Activated CD4-positive, alpha-beta memory T cell treated with anti-CD3 and anti-CD28 coated beads, Interleukin-2, amount 10 ng/mL, durations not matched to agents 7 days and 5 days (primary cell): ENCODE measurements around the gene ARID3A. TPM values are rescaled to one million over a fixed set of nuclear protein-coding genes. Genes with fewer than 3 reads are reported as not detected.

ENCODE experiments used
- CTCF ChIA-PET: fragments of 350-600 bp; sonication (Branson Sonifier 250); formaldehyde crosslinking; loops from one replicate; lab custom pipeline; 2021; ENCODE audit warnings: antibody characterized with exemption, inconsistent platforms; lab: Charles Lee
- POLR2A ChIA-PET: fragments of 350-600 bp; sonication (Branson Sonifier 250); formaldehyde crosslinking; loops from one replicate; lab custom pipeline; 2021; ENCODE audit warnings: antibody characterized with exemption; lab: Charles Lee
- DNase-seq: peaks from one replicate; pipeline ENCODE4 v3.0.0-alpha.2; 2020
- H3K27ac Mint-ChIP-seq: one replicate; pipeline ENCODE4 v1.8.0; 2021; ENCODE audit warnings: mild to moderate bottlenecking, mixed read lengths
- H3K27me3 Mint-ChIP-seq: one replicate; pipeline ENCODE4 v1.8.0; 2021; ENCODE audit warnings: mixed read lengths
- H3K36me3 Mint-ChIP-seq: one replicate; pipeline ENCODE4 v1.8.0; 2021; ENCODE audit warnings: low read depth, mixed read lengths
- H3K4me1 Mint-ChIP-seq: one replicate; pipeline ENCODE4 v1.8.0; 2021; ENCODE audit warnings: mixed read lengths
- H3K4me3 Mint-ChIP-seq: one replicate; pipeline ENCODE4 v1.8.0; 2021; ENCODE audit warnings: mild to moderate bottlenecking, mixed read lengths
- H3K9me3 Mint-ChIP-seq: one replicate; pipeline ENCODE4 v1.8.0; 2021; ENCODE audit warnings: mixed read lengths
- total RNA-seq, 2 experiments: library from RNA; stranded (reverse); gene quantifications; one replicate each; pipeline ENCODE4 v1.2.3, GENCODE V29; 2021

ARID3A gene
- total RNA-seq, 2 experiments from 2014 or later: 32.4 to 34.0 TPM

GRCh38 chr19:919199-920050, 6.4 kb upstream of the ARID3A start:
- Mint-ChIP-seq H3K9me3 (no peaks in the 10 kb centered on the region), H3K4me3 (peak overlapping the region; percentile 32)
- peak; percentile 39 for DNase-seq

GRCh38 chr19:920051-920864, 5.6 kb upstream of the ARID3A start:
- Mint-ChIP-seq H3K27ac (peak overlapping the region; percentile 65), H3K27me3 (peaks cover 8% of the 10 kb centered on the region), H3K4me3 (peak overlapping the region; percentile 73), H3K4me1 (peaks cover 31% of the 10 kb centered on the region), H3K36me3 (no peaks in the 10 kb centered on the region), H3K9me3 (no peaks in the 10 kb centered on the region)
- DNase-seq: peak; percentile 56
- CTCF ChIA-PET: interaction anchor here (0.7 to 5.9 kb wide), 5 partner anchors 27 to 64 kb away, joined by 3 to 96 read pairs (median 5); partner anchors contain the start of genes RNU6-9 and WDR18
- POLR2A ChIA-PET: interaction anchor here (0.7 to 2.2 kb wide), 8 partner anchors 11 to 64 kb away, joined by 3 to 17 read pairs (median 4); partner anchors contain the start of genes CFD, MED16, RNU6-9 and WDR18

More at GRCh38 chr19:919199-920050, 6.4 kb upstream of the ARID3A start:
- ChIA-PET POLR2A (interaction anchor here (0.7 to 2.2 kb wide), 7 partner anchors 10 to 65 kb away, joined by 3 to 17 read pairs (median 4); partner anchors contain the start of genes MED16, RNU6-9 and WDR18), CTCF (interaction anchor here (0.7 to 5.9 kb wide), 5 partner anchors 26 to 63 kb away, joined by 3 to 96 read pairs (median 5); partner anchors contain the start of genes RNU6-9 and WDR18)
- H3K36me3 Mint-ChIP-seq: no peaks in the 10 kb centered on the region
- H3K27me3 Mint-ChIP-seq: peaks cover 10% of the 10 kb centered on the region
- H3K4me1 Mint-ChIP-seq: peaks cover 30% of the 10 kb centered on the region
- H3K27ac Mint-ChIP-seq: no peak overlapping the region

- peaks cover 3% of the 10 kb centered on the region for H3K27me3 Mint-ChIP-seq
- no peaks in the 10 kb centered on the region for H3K36me3 Mint-ChIP-seq
- peak overlapping the region; percentile 75 for H3K4me3 Mint-ChIP-seq
- ChIA-PET POLR2A (interaction anchor here (0.7 to 1.5 kb wide), 6 partner anchors 57 to 206 kb away, joined by 3 to 6 read pairs (median 4); partner anchors contain the start of genes ARHGAP45 and WDR18), CTCF (interaction anchor here (0.9 to 5.9 kb wide), 2 partner anchors 58 to 61 kb away, joined by 3 to 96 read pairs; partner anchors contain the start of gene WDR18)
- peak overlapping the region; percentile 67 for H3K27ac Mint-ChIP-seq
- H3K4me1 Mint-ChIP-seq: peaks cover 20% of the 10 kb centered on the region
- no peaks in the 10 kb centered on the region for H3K9me3 Mint-ChIP-seq
- DNase-seq: peak; percentile 48
Observed at GRCh38 chr19:924553-925086, 1.2 kb upstream of the ARID3A start.

- POLR2A ChIA-PET: interaction anchor here (0.7 to 1.2 kb wide), 5 partner anchors 56 to 206 kb away, joined by 3 to 6 read pairs (median 4); partner anchors contain the start of gene WDR18
- CTCF ChIA-PET: interaction anchor here (0.9 to 5.9 kb wide), 2 partner anchors 57 to 62 kb away, joined by 3 to 96 read pairs; partner anchors contain the start of gene WDR18
- H3K36me3 Mint-ChIP-seq: peaks cover 4% of the 10 kb centered on the region
- peak overlapping the region; percentile 75 for H3K4me3 Mint-ChIP-seq
- peak overlapping the region; percentile 73 for H3K27ac Mint-ChIP-seq
- peaks cover 3% of the 10 kb centered on the region for H3K27me3 Mint-ChIP-seq
- no peaks in the 10 kb centered on the region for H3K9me3 Mint-ChIP-seq
- no peak for DNase-seq
- H3K4me1 Mint-ChIP-seq: peaks cover 20% of the 10 kb centered on the region
Observed at GRCh38 chr19:925087-925525, 729 bp upstream of the ARID3A start.

GRCh38 chr19:926323-926588, 421 bp downstream of the ARID3A start:
- H3K27ac Mint-ChIP-seq: peak overlapping the region; percentile 54
- H3K4me3 Mint-ChIP-seq: peak overlapping the region; percentile 78
- H3K36me3 Mint-ChIP-seq: peaks cover 10% of the 10 kb centered on the region
- peaks cover 15% of the 10 kb centered on the region for H3K4me1 Mint-ChIP-seq
- ChIA-PET CTCF (interaction anchor here (0.9 kb wide), 1 partner anchor 58 kb away, joined by 3 read pairs; the partner anchor contains the start of gene WDR18), POLR2A (no interaction called here)
- H3K9me3 Mint-ChIP-seq: no peaks in the 10 kb centered on the region
- H3K27me3 Mint-ChIP-seq: peaks cover 3% of the 10 kb centered on the region
- no peak for DNase-seq

GRCh38 chr19:926589-927350, 935 bp downstream of the ARID3A start:
- POLR2A ChIA-PET: no interaction called here
- peak; percentile 55 for DNase-seq
- Mint-ChIP-seq H3K27ac (peak overlapping the region; percentile 65), H3K27me3 (peaks cover 3% of the 10 kb centered on the region), H3K9me3 (no peaks in the 10 kb centered on the region), H3K4me3 (peak overlapping the region; percentile 78), H3K36me3 (peaks cover 11% of the 10 kb centered on the region), H3K4me1 (peaks cover 11% of the 10 kb centered on the region)
- CTCF ChIA-PET: interaction anchor here (0.9 kb wide), 1 partner anchor 57 kb away, joined by 3 read pairs; the partner anchor contains the start of gene WDR18

GRCh38 chr19:927351-927779, 1.5 kb downstream of the ARID3A start:
- CTCF ChIA-PET: interaction anchor here (0.9 kb wide), 1 partner anchor 57 kb away, joined by 3 read pairs; the partner anchor contains the start of gene WDR18
- POLR2A ChIA-PET: no interaction called here
- no peaks in the 10 kb centered on the region for H3K9me3 Mint-ChIP-seq

GRCh38 chr19:927780-928401, 2.1 kb downstream of the ARID3A start:
- CTCF ChIA-PET: no interaction called here
- Mint-ChIP-seq H3K27ac (no peak overlapping the region), H3K36me3 (peaks cover 17% of the 10 kb centered on the region), H3K9me3 (no peaks in the 10 kb centered on the region), H3K4me1 (peaks cover 16% of the 10 kb centered on the region), H3K4me3 (peak overlapping the region; percentile 47), H3K27me3 (no peaks in the 10 kb centered on the region)
- DNase-seq: no peak
- POLR2A ChIA-PET: no interaction called here

More at GRCh38 chr19:927351-927779, 1.5 kb downstream of the ARID3A start:
- H3K36me3 Mint-ChIP-seq: peaks cover 14% of the 10 kb centered on the region
- DNase-seq: no peak
- H3K4me3 Mint-ChIP-seq: peak overlapping the region; percentile 47
- peaks cover 12% of the 10 kb centered on the region for H3K4me1 Mint-ChIP-seq
- no peaks in the 10 kb centered on the region for H3K27me3 Mint-ChIP-seq
- H3K27ac Mint-ChIP-seq: no peak overlapping the region

GRCh38 chr19:928471-929202, 2.8 kb downstream of the ARID3A start:
- no peak for DNase-seq
- ChIA-PET CTCF (no interaction called here), POLR2A (interaction anchor here (0.9 kb wide), 1 partner anchor 55 kb away, joined by 4 read pairs; the partner anchor contains the start of gene WDR18)
- H3K4me1 Mint-ChIP-seq: peaks cover 16% of the 10 kb centered on the region
- H3K27me3 Mint-ChIP-seq: no peaks in the 10 kb centered on the region
- H3K4me3 Mint-ChIP-seq: peak overlapping the region; percentile 47
- no peak overlapping the region for H3K27ac Mint-ChIP-seq
- H3K9me3 Mint-ChIP-seq: no peaks in the 10 kb centered on the region
- peaks cover 18% of the 10 kb centered on the region for H3K36me3 Mint-ChIP-seq

- H3K27me3 Mint-ChIP-seq: no peaks in the 10 kb centered on the region
- no peak for DNase-seq
- H3K36me3 Mint-ChIP-seq: peaks cover 18% of the 10 kb centered on the region
- no peaks in the 10 kb centered on the region for H3K9me3 Mint-ChIP-seq
- ChIA-PET POLR2A (interaction anchor here (0.5 to 0.9 kb wide), 2 partner anchors 55 to 278 kb away, joined by 4 read pairs; partner anchors contain the start of gene WDR18), CTCF (no interaction called here)
- peaks cover 11% of the 10 kb centered on the region for H3K4me1 Mint-ChIP-seq
- no peak overlapping the region for H3K4me3 Mint-ChIP-seq
- no peak overlapping the region for H3K27ac Mint-ChIP-seq
Observed at GRCh38 chr19:929203-929890, 3.5 kb downstream of the ARID3A start.
